GM19328 (cell line): ENCODE results near the gene MPP3.
"Not testable (repeated sequence)": the region's sequence is repeated elsewhere in the genome, so short reads cannot be mapped to it uniquely, and the experiment has no call there.

Experiments used
- ATAC-seq: cut with Tn5 transposase; IDR thresholded peaks from one replicate; pipeline ENCODE4 v1.9.1; 2021; ENCODE audit warnings: mild to moderate bottlenecking, moderate library complexity; ENCODE audit not compliant: unreplicated experiment

MPP3 gene

DNA sequence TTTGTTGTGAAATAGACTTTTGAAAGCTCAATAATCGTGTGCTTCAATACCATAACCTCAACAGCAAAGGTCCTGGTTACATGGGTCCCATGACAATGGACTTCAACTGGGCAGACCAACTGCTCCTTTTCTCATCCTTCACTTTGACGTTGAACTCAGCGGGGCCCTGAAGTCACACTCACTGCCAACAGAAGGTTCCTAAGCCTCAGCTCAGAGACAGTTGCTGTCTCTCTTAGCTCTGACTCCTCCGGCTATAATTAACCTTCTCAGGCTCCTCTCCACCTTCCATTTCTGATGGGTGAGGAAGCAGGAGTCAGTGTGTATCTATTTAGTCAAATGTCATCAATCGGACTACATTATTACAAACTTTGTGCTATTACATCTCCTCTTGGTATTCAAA lies 23.8 kb downstream of the MPP3 start:
- no peak for ATAC-seq

DNA sequence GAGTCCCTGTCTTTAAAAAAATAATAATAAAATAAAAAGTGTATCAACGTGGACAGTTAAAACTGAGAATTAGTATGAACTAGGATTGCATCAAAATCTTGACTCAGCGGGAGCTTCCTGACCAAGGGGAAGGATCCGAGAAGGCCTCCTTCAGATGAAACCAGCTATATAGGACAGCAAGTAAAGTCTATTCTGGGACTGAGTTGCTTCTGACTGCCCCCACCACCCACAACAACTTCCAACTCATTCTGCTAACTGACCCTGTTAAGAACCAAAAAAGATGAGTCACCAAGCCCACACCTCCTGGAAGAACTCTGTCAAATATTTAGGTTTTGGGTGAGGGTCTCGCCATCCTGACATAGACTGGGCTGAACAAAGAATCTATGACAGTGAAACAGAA lies 24.9 kb downstream of the MPP3 start:
- ATAC-seq, result no peak

- no peak for ATAC-seq
Observed at GRCh38 chr17:43805117-43805516, 27.8 kb downstream of the MPP3 start.

DNA sequence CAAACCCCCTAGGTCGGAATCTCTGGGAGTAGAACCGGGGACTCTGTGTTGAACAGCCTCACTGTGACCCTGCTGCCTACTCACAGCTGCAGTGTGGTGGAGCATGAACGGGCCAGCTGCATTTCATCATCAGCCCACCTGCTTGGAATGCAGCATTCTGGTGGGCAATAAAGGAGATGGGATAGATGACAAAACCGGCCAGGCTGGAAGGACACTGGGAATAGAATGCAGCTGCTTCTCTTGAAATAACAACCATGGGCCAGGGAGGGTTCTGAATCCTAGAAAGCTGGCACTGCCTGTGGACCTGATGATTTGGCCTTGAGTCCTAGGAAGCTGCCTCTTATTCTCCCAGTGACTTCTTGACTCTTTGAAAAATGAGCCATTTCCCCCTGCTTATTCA lies 29.2 kb downstream of the MPP3 start:
- ATAC-seq, result no peak

DNA sequence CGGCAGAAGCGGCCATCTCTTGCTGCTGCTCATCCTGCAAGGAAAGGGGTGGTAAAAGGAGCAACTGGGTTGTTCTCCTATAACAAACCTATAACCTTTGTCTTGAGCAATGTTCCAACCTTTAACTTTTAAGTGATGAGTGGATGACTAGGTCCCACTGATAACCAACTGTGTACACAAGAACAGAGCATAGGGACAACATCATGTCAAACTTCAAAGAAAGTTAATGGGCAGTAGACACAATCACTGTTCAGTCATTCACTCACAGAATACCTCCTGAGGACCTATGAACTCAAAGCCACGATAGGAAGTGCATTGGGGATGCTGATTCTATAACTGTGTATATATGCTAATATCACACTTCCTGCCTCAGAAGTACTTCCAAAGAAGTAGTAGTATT lies 31.1 kb downstream of the MPP3 start:
- ATAC-seq, result no peak

DNA sequence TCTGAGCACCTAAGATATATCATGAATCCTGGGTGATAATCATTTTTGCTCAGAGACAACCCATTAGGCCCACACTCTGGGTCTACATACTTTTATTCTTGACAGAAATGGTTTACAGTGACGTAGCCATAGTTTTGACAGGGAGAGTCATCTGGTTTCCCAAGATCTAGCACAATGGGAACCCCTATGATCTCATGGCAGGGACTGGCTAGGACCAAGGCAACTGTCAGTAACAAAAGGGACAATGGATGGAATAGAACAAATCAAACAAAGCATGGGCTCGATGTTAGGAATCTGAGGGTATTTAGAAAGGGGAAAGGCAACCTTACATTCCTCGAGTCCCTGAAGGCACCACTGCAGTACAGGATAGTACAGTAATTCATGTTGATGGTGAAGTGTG lies 32.2 kb downstream of the MPP3 start:
- ATAC-seq, result no peak

- ATAC-seq, result no peak
Observed at GRCh38 chr17:43799047-43799446, 33.9 kb downstream of the MPP3 start.

DNA sequence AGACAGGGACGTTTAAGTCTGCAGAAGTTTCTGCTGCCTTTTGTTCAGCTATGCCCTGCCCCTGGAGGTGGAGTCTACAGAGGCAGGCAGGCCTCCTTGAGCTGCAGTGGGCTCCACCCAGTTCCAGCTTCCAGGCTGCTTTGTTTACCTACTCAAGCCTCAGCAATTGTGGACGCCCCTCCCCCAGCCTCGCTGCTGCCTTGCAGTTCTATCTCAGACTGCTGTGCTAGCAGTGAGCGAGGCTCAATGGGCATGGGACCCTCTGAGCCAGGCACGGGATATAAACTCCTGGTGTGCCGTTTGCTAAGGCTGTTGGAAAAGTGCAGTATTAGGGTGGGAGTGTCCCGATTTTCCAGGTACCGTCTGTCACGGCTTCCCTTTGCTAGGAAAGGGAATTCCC lies 34.9 kb downstream of the MPP3 start:
- not testable (repeated sequence) for ATAC-seq

- ATAC-seq, result not testable (repeated sequence)
Observed at GRCh38 chr17:43792668-43793067, 40.3 kb downstream of the MPP3 start.

GRCh38 chr17:43791589-43791988 lies 41.4 kb downstream of the MPP3 start:
- no peak for ATAC-seq

DNA sequence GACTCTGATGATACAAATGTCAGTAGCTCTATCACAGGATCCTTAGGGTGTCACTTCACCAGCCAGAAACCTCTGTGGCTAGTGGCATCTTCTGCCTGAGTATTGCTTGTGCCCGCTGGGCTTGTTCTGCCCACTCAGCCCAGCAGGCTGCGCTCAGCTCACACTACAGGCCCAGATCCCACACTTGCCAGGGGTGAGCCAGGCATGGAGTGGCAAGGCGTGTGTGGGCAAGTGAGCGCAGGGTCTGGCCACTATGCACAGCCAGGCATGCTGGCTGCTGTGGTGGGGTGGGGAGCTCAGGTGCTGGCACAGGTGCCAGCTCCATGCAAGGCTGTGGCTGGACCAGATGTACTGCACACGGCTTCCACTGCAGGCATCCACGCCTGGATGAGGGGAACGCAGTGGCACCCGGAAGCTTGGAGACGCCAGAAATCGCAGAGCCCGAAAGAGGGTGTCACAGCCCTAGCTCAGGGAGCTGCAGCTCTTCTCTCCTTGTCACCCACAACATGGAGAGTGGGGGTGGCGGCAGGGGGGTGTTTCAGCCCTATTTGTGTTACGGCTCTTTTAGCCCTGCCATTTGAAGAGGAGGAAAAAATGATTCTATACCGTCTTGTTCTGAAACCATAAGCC lies 42.5 kb downstream of the MPP3 start:
- no peak for ATAC-seq

DNA sequence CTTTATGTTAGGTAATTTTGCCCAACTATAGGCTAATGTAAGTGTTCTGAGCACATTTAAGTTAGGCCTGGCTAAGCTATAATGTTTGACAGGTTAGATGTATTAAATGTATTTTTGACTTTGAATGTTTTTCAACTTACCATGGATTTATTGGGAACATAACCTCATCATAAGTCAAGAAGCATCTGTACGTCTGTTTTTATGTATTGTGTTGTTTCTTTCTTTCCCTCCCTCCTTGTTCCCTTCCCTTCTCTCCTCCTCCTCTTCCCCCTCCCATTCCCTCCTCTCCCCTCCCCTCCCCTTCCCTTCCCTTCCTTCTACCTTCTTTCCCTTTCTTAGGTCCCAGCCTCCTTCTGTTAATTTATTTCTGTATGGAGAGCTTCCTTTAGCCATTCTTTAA lies 43.5 kb downstream of the MPP3 start:
- ATAC-seq, result no peak

DNA sequence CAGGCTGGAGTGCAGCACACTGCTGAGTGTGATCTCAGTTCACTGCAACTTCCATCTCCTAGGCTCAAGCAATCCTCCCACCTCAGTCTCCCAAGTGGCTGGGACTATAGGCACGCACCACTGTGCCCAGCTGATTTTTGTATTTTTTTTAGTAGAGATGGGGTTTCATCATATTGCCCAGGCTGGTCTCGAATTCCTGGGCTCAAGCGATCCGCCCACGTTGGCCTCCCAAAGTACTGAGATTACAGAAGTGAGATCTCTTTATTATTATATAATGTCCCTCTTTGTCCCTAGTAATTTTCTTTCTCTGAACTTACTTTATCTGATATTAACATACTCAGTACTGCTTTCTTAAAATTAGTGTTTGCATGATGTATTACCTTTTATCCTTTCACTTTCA lies 44.4 kb downstream of the MPP3 start:
- no peak for ATAC-seq

- ATAC-seq, result no peak
Observed at GRCh38 chr17:43787728-43788127, 45.2 kb downstream of the MPP3 start.

- no peak for ATAC-seq
Observed at GRCh38 chr17:43784628-43785101, 48.3 kb downstream of the MPP3 start.

- no peak for ATAC-seq
Observed at GRCh38 chr17:43784068-43784467, 48.9 kb downstream of the MPP3 start.

DNA sequence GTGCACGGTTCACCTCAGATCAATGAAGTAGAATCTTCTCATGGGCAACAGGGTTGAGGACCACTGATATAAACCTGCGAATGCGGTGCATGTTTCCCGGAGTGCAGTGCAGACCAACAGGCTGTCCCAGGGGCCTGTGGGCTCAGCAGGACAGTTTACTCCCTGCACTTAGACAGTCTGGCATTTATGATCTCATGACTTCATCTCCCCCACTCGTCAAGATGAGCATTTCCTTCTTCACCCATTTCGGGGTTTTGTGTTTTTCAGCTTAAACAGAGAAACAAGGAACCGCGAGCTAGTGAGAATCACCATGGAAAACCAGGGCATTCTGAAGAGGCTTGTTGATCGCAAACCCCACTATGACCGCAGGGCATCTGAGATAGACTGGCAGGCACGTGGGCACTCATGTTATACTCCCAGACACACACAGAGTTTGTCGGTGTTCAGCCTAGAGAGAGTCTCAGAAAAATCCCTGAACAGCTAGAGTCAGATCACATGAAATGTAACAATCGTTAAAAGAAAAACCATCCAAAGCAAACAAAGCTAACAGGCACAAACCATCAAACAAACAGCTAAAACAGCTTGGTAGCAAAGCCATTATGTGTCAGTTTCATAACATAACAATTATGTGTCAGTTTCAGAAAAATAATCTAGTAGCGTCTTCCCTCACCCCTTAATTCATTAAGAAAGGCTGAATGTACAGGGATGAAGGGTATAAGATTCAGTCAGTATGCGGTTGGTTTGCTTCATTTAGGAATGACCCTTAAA lies 49.8 kb downstream of the MPP3 start:
- ATAC-seq, result no peak

GRCh38 chr17:43780135-43780534 lies 52.8 kb downstream of the MPP3 start, which contains the start of gene CFAP97D1:
Gene CFAP97D1 (plus strand): TSS chr17:43780435. CDS start chr17:43780463, 28 bp downstream.
- ATAC-seq, result no peak

- no peak for ATAC-seq
Observed at GRCh38 chr17:43779145-43780125, 53.5 kb downstream of the MPP3 start.

- peak; percentile 82 for ATAC-seq
Observed at GRCh38 chr17:43778337-43779144, 54.4 kb downstream of the MPP3 start, which contains the start of gene DUSP3. Gene DUSP3 (minus strand): TSS chr17:43778977. CDS start chr17:43778924, 53 bp downstream.
